Esophagus (tissue), 2 donors: Measurements from ENCODE around the gene CRAT. TPM values are rescaled to one million over a fixed set of nuclear protein-coding genes. Genes with fewer than 3 reads are reported as not detected.
A peak's percentile ranks its signal among the peaks of the same experiment; 100 is the strongest.

Source experiments
- H3K27ac ChIP-seq, 2 donors: one replicate each; pipeline ENCODE4 v1.5.1; 2013; ENCODE audit warnings: low read depth in 2 of 2, mild to moderate bottlenecking in 2 of 2, inconsistent platforms in 1 of 2, low read length in 1 of 2, moderate library complexity in 1 of 2
- H3K27me3 ChIP-seq, 2 donors: one replicate each; pipeline ENCODE4 v1.6.1; 2013; ENCODE audit warnings: low read length in 2 of 2, control low read depth in 1 of 2, mild to moderate bottlenecking in 1 of 2; ENCODE audit not compliant: insufficient read depth in 2 of 2, control insufficient read depth in 1 of 2
- H3K36me3 ChIP-seq, 2 donors: one replicate each; pipeline ENCODE4 v1.6.1; 2013; ENCODE audit warnings: low read length in 1 of 2; ENCODE audit not compliant: control insufficient read depth in 2 of 2, insufficient read depth in 2 of 2
- H3K4me1 ChIP-seq, 2 donors: one replicate each; pipeline ENCODE4 v1.6.1; 2013; ENCODE audit warnings: low read length in 1 of 2; ENCODE audit not compliant: control insufficient read depth in 2 of 2, insufficient read depth in 2 of 2
- H3K4me3 ChIP-seq, 2 donors: one replicate each; pipeline ENCODE4 v1.5.1; 2013; ENCODE audit warnings: low read length in 2 of 2, mild to moderate bottlenecking in 2 of 2, low read depth in 1 of 2, moderate library complexity in 1 of 2
- H3K9me3 ChIP-seq, 2 donors: one replicate each; pipeline ENCODE4 v1.6.1; 2013; ENCODE audit warnings: mild to moderate bottlenecking in 2 of 2, low read depth in 1 of 2, low read length in 1 of 2, moderate library complexity in 1 of 2; ENCODE audit not compliant: control insufficient read depth in 2 of 2, insufficient read depth in 1 of 2
- WGBS, 2 donors: extraction: QIAGEN DNeasy Blood & Tissue Kit; methylation state at CpG; one replicate each; pipeline ENCODE4 v1.1.7; 2013; 5-methylcytosine and 5-hydroxymethylcytosine counted together
- polyA plus RNA-seq, 2 donors: library from polyadenylated mRNA; stranded (reverse); fragments of 200-250 nt; gene quantifications; one replicate each; pipeline ENCODE4 v1.2.3, GENCODE V29; 2013
- donor health status: healthy with polysubstance abuse.
- donor health status: Bipolar disorder and iron deficiency.

The CRAT gene
- polyA plus RNA-seq, 2 donors = 26.6 to 36.7 TPM

DNA sequence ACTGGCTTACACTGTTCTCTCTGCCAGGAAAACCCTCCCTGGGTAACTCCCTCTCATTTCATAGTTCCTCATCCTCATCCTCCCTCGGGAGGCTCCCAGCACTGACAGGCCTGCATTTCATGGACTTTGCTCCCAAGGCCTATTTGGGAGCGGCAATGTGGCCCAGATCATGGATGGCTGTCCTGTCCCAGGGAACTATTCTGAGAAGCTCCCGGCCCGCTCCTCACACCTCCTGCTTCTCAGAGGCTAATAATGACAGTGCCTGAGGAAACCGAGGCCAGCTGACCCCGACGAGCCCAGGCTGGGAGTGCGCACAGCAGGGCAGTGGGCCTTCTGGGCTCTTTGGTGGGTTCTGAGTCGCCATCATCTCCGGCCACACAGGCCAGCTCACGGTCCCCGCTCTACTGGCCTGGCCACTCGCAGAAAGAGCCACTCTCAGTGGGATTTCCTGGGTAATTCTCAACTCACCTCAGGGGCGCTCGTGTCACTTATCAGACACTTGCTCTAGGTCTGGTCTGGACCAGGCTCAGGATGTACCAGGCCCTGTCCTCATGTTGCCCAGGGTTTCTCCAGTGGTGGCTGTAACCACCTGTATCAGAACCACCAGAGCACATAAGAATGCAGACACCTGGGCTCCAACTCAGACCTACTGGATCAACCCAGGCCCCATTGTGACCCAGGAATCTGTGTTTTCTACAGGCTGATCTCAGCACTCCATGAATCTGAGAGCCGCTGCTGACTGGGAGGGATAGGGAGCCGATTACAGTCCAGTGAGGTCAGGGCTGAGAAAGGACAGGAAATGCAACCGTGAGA, 31.7 kb downstream of the CRAT start:
- H3K9me3 ChIP-seq = no peaks in the 10 kb centered on the region
- H3K27ac ChIP-seq = no peak overlapping the region
- WGBS, 2 donors = 84% methylated on average over 18 of the region's 18 CpGs
- H3K36me3 ChIP-seq = no peaks in the 10 kb centered on the region
- no peak overlapping the region for H3K4me3 ChIP-seq
- peaks cover 6 to 22% of the 10 kb centered on the region in 2 donors for H3K4me1 ChIP-seq
- no peaks in the 10 kb centered on the region for H3K27me3 ChIP-seq

- H3K4me3 ChIP-seq = no peak overlapping the region
- H3K27ac ChIP-seq = peak overlapping the region; percentile 44 to 52
- H3K36me3 ChIP-seq = peaks cover 0 to 1% of the 10 kb centered on the region in 2 donors
- peaks cover 6 to 13% of the 10 kb centered on the region in 2 donors for H3K4me1 ChIP-seq
- H3K27me3 ChIP-seq = no peaks in the 10 kb centered on the region
- H3K9me3 ChIP-seq = no peaks in the 10 kb centered on the region
- 55 to 66% methylated on average over 10 of the region's 10 CpGs for WGBS, 2 donors
Measured at GRCh38 chr9:129077236-129077635, 33.4 kb downstream of the CRAT start.

DNA sequence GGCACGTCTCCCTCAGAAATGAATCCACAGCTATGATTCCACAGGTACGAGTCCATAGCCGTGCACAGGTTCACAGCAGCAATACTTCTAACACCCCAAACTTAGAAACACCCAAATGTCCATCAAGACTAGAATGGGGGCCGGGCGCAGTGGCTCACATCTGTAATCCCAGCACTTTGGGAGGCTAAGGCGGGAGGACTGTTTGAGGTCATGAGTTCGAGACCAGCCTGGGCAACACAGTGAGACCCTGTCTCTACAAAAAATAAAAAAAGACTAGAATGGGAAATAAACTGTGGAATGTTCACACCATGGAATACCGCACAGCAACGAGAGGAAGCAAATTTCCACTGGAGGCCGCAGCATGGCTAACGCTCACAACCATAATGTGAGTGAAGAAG, 34.0 kb downstream of the CRAT start:
- Histone ChIP-seq H3K27ac (peak overlapping the region; percentile 44 to 52), H3K4me1 (peaks cover 1 to 9% of the 10 kb centered on the region in 2 donors), H3K27me3 (no peaks in the 10 kb centered on the region), H3K4me3 (no peak overlapping the region), H3K36me3 (peaks cover 0 to 5% of the 10 kb centered on the region in 2 donors), H3K9me3 (no peaks in the 10 kb centered on the region)
- 94 to 95% methylated on average over 11 of the region's 11 CpGs for WGBS, 2 donors

GRCh38 chr9:129075996-129076639, 34.5 kb downstream of the CRAT start:
- Histone ChIP-seq H3K9me3 (no peaks in the 10 kb centered on the region), H3K27ac (no peak overlapping the region), H3K4me3 (no peak overlapping the region), H3K4me1 (peaks cover 0 to 8% of the 10 kb centered on the region in 2 donors), H3K36me3 (peaks cover 0 to 8% of the 10 kb centered on the region in 2 donors), H3K27me3 (no peaks in the 10 kb centered on the region)
- 81 to 88% methylated on average over 16 of the region's 16 CpGs for WGBS, 2 donors

DNA sequence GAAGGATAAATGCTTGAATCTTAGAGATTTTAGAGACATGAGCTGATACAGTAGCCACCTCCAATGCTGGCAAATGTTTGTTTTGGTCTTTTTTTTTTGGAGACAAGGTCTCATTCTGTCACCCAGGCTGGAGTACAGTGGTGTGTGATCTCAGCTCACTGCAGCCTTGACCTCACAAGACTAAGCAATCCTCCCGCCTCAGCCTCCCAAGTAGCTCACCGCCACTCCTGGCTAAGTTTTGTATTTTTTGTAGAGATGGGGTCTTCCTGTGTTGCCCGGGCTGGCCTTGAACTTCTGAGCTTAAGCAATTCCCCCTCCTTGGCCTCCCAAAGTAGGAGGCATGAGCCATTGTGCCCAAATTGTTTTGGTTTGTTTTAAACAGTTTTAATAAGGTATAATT, 36.5 kb downstream of the CRAT start:
- WGBS, 2 donors = 84 to 88% methylated on average over 3 of the region's 3 CpGs
- Histone ChIP-seq H3K27ac (no peak overlapping the region), H3K4me3 (no peak overlapping the region), H3K27me3 (no peaks in the 10 kb centered on the region), H3K9me3 (no peaks in the 10 kb centered on the region), H3K36me3 (peaks cover 0 to 23% of the 10 kb centered on the region in 2 donors), H3K4me1 (peaks cover 0 to 4% of the 10 kb centered on the region in 2 donors)

GRCh38 chr9:129073404-129073803, 37.2 kb downstream of the CRAT start:
- 73 to 83% methylated on average over 8 of the region's 8 CpGs for WGBS, 2 donors
- H3K27ac ChIP-seq = no peak overlapping the region
- peaks cover 0 to 29% of the 10 kb centered on the region in 2 donors for H3K36me3 ChIP-seq
- no peaks in the 10 kb centered on the region for H3K9me3 ChIP-seq
- H3K4me3 ChIP-seq = no peak overlapping the region
- peaks cover 0 to 4% of the 10 kb centered on the region in 2 donors for H3K4me1 ChIP-seq
- H3K27me3 ChIP-seq = no peaks in the 10 kb centered on the region

DNA sequence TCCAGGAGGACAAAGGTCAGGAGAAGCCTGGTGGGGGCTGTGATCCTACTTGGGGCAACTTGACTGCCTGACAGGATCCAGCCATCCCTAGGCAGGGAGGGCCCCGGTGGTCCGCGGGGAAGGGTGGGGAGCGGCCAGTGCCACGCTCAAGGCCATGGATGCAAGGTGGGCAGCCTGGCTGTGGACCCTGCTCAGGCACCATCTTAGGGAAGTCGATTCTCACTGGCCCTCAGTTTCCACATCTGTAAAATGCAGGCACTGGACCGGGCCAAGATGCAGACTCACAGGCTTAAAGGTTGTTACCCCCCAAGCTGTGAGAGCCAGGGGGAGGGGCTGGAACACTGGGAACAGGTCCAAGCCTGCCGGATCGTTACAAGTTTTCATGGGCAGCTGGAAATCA, 38.4 kb downstream of the CRAT start:
- H3K4me3 ChIP-seq = no peak overlapping the region
- no peak overlapping the region for H3K27ac ChIP-seq
- H3K4me1 ChIP-seq = peaks cover 0 to 4% of the 10 kb centered on the region in 2 donors
- 63% methylated on average over 9 of the region's 9 CpGs for WGBS, 2 donors
- H3K9me3 ChIP-seq = no peaks in the 10 kb centered on the region
- no peaks in the 10 kb centered on the region for H3K27me3 ChIP-seq
- peaks cover 0 to 40% of the 10 kb centered on the region in 2 donors for H3K36me3 ChIP-seq

DNA sequence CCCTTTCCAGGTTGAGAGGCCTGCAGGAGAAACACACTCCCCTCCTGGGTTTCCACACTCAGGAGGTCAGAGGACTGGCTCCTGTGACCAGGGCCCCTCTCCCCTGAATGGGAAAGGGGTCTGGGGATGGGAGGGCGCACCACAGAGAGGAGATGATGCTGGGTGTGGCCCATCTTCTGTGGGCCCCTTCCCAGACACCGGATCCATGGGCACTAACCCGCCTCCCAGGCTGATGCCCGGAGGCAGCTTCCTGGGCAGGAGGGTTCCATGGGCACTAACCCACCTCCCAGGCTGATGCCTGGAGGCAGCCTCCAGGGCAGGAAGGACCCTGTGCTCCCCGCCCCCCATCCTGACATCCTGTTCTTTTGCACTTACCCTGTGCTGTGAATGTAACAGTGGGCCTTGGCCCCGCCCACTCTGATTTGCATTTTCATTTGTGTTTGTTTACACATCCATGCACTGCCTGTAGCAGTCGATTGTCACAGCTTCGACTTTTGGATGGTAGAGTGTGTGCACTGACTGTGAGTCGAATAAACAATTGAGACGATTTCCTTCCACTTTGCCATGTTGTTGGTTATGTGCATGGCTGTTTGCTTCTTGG, 39.0 kb downstream of the CRAT start:
- H3K4me1 ChIP-seq = peaks cover 0 to 2% of the 10 kb centered on the region in 2 donors
- H3K36me3 ChIP-seq = peaks cover 0 to 42% of the 10 kb centered on the region in 2 donors
- 67 to 71% methylated on average over 10 of the region's 10 CpGs for WGBS, 2 donors

GRCh38 chr9:129070696-129071525, 39.7 kb downstream of the CRAT start:
- no peak overlapping the region for H3K27ac ChIP-seq
- H3K36me3 ChIP-seq = peaks cover 0 to 45% of the 10 kb centered on the region in 2 donors
- H3K27me3 ChIP-seq = no peaks in the 10 kb centered on the region
- 80 to 85% methylated on average over 21 of the region's 21 CpGs for WGBS, 2 donors
- H3K4me1 ChIP-seq = peaks cover 0 to 2% of the 10 kb centered on the region in 2 donors
- no peaks in the 10 kb centered on the region for H3K9me3 ChIP-seq
- H3K4me3 ChIP-seq = no peak overlapping the region

More for the DNA sequence above, 39.0 kb downstream of the CRAT start:
- Histone ChIP-seq H3K9me3 (no peaks in the 10 kb centered on the region), H3K4me3 (no peak overlapping the region), H3K27me3 (no peaks in the 10 kb centered on the region), H3K27ac (no peak overlapping the region)
